ENCODE measurements around the gene FBXO48. TPM values are rescaled to one million over a fixed set of nuclear protein-coding genes. Genes with fewer than 3 reads are reported as not detected.

The FBXO48 gene
- total and polyA plus RNA-seq, 2 of the 8 experiments (the other 6 are each of a cell fraction or from before 2014, with no cell fraction given): 1.1 to 1.5 TPM

DNA sequence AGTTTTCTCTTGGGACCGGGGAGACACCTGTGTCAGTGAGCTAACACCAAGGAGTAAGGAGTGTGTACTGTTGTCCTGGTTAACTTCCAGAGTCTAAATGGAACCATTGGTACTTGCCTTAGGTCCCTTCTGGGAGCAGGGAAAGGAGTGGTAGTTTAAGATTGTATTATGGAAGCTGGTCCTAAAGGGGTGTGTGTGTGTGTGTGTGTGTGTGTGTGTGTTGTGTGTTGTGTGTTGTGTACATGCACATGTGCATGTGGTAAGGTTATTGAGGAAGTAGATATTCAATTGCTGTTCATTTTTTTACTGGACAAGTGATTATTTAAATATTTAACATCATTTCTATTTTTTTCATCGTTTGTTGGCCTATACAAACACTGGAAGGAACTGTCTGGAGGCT, 1.7 kb upstream of the FBXO48 start (continued):
- TF ChIP-seq, protein P1, sequence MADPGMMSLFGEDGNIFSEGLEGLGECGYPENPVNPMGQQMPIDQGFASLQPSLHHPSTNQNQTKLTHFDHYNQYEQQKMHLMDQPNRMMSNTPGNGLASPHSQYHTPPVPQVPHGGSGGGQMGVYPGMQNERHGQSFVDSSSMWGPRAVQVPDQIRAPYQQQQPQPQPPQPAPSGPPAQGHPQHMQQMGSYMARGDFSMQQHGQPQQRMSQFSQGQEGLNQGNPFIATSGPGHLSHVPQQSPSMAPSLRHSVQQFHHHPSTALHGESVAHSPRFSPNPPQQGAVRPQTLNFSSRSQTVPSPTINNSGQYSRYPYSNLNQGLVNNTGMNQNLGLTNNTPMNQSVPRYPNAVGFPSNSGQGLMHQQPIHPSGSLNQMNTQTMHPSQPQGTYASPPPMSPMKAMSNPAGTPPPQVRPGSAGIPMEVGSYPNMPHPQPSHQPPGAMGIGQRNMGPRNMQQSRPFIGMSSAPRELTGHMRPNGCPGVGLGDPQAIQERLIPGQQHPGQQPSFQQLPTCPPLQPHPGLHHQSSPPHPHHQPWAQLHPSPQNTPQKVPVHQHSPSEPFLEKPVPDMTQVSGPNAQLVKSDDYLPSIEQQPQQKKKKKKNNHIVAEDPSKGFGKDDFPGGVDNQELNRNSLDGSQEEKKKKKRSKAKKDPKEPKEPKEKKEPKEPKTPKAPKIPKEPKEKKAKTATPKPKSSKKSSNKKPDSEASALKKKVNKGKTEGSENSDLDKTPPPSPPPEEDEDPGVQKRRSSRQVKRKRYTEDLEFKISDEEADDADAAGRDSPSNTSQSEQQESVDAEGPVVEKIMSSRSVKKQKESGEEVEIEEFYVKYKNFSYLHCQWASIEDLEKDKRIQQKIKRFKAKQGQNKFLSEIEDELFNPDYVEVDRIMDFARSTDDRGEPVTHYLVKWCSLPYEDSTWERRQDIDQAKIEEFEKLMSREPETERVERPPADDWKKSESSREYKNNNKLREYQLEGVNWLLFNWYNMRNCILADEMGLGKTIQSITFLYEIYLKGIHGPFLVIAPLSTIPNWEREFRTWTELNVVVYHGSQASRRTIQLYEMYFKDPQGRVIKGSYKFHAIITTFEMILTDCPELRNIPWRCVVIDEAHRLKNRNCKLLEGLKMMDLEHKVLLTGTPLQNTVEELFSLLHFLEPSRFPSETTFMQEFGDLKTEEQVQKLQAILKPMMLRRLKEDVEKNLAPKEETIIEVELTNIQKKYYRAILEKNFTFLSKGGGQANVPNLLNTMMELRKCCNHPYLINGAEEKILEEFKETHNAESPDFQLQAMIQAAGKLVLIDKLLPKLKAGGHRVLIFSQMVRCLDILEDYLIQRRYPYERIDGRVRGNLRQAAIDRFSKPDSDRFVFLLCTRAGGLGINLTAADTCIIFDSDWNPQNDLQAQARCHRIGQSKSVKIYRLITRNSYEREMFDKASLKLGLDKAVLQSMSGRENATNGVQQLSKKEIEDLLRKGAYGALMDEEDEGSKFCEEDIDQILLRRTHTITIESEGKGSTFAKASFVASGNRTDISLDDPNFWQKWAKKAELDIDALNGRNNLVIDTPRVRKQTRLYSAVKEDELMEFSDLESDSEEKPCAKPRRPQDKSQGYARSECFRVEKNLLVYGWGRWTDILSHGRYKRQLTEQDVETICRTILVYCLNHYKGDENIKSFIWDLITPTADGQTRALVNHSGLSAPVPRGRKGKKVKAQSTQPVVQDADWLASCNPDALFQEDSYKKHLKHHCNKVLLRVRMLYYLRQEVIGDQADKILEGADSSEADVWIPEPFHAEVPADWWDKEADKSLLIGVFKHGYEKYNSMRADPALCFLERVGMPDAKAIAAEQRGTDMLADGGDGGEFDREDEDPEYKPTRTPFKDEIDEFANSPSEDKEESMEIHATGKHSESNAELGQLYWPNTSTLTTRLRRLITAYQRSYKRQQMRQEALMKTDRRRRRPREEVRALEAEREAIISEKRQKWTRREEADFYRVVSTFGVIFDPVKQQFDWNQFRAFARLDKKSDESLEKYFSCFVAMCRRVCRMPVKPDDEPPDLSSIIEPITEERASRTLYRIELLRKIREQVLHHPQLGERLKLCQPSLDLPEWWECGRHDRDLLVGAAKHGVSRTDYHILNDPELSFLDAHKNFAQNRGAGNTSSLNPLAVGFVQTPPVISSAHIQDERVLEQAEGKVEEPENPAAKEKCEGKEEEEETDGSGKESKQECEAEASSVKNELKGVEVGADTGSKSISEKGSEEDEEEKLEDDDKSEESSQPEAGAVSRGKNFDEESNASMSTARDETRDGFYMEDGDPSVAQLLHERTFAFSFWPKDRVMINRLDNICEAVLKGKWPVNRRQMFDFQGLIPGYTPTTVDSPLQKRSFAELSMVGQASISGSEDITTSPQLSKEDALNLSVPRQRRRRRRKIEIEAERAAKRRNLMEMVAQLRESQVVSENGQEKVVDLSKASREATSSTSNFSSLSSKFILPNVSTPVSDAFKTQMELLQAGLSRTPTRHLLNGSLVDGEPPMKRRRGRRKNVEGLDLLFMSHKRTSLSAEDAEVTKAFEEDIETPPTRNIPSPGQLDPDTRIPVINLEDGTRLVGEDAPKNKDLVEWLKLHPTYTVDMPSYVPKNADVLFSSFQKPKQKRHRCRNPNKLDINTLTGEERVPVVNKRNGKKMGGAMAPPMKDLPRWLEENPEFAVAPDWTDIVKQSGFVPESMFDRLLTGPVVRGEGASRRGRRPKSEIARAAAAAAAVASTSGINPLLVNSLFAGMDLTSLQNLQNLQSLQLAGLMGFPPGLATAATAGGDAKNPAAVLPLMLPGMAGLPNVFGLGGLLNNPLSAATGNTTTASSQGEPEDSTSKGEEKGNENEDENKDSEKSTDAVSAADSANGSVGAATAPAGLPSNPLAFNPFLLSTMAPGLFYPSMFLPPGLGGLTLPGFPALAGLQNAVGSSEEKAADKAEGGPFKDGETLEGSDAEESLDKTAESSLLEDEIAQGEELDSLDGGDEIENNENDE (IDR thresholded peaks at IDR 0.05; ENCODE audit: insufficient replicate concordance, low read length): no peak
- TF ChIP-seq RNF2 (IDR thresholded peaks at IDR 0.05; ENCODE audit: borderline replicate concordance, low read depth, low read length, missing control alignments, poor library complexity, severe bottlenecking) (no peak), BACH1 (IDR thresholded peaks at IDR 0.05; ENCODE audit: low read length) (no peak), MAFK (IDR thresholded peaks at IDR 0.05; ENCODE audit: low read depth, low read length) (no peak)
